ENCODE measurements around the gene SLC35B1. TPM values are rescaled to one million over a fixed set of nuclear protein-coding genes. Genes with fewer than 3 reads are reported as not detected.

The SLC35B1 gene
- total RNA-seq, 1 experiment from 2014 or later, result 55.9 TPM

DNA sequence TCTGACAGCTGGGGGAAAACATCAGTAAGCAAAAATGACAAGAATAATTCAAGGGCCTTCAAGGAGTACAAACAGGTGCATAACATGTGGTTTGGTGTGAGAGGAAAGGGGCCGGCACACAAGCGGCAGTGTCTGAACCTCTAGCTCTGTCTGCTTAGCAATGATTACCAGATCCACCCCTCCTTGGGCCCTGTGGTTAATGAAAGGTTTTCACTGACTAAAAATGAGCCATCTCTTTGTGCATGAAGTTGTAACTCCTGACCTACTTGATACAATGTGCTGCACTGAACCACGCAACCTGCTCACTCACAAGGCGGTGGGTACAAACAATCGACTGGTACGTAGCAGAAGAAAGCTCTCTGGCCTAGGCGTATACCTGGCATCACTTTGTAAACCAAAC, 41.0 kb upstream of the SLC35B1 start (continued):
- TF ChIP-seq GRHL2 (CRISPR knock-in tag; IDR thresholded peaks at IDR 0.05; ENCODE audit: insufficient replicate concordance, severe bottlenecking), result no peak
- no peak for TF ChIP-seq ZNF219 (CRISPR knock-in tag; IDR thresholded peaks at IDR 0.05; ENCODE audit: borderline replicate concordance)
- no peak for TF ChIP-seq EMX1 (CRISPR knock-in tag; IDR thresholded peaks at IDR 0.05)
- TF ChIP-seq GABPB1 (CRISPR knock-in tag; IDR thresholded peaks at IDR 0.05), result no peak
- TF ChIP-seq NFE2L1 (CRISPR knock-in tag; IDR thresholded peaks at IDR 0.05), result no peak
- TF ChIP-seq, protein P1, sequence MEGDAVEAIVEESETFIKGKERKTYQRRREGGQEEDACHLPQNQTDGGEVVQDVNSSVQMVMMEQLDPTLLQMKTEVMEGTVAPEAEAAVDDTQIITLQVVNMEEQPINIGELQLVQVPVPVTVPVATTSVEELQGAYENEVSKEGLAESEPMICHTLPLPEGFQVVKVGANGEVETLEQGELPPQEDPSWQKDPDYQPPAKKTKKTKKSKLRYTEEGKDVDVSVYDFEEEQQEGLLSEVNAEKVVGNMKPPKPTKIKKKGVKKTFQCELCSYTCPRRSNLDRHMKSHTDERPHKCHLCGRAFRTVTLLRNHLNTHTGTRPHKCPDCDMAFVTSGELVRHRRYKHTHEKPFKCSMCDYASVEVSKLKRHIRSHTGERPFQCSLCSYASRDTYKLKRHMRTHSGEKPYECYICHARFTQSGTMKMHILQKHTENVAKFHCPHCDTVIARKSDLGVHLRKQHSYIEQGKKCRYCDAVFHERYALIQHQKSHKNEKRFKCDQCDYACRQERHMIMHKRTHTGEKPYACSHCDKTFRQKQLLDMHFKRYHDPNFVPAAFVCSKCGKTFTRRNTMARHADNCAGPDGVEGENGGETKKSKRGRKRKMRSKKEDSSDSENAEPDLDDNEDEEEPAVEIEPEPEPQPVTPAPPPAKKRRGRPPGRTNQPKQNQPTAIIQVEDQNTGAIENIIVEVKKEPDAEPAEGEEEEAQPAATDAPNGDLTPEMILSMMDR (IDR thresholded peaks at IDR 0.05), result no peak

DNA sequence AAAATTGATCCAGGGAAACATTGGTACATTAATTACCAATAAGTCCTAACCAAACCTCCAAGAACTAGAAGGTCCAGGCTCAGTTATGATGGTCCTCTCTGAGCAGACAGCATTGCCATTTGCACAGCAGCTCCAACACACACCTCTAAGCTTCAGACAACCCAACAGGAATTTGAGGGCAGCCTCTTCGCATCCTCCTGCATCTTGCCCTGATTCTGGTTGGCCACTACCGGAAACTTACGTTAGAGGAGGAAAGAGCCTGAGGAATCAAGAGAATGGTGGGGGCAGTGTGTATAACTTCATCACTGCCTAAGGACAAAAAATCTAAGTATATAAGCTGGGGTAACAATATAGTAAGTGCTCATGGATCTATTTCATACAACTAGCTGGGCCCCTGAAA, 40.5 kb upstream of the SLC35B1 start:
- ChIA-PET CTCF (interaction anchor here (2.0 kb wide), 1 partner anchor 40 kb away, joined by 7 read pairs; the partner anchor contains the start of gene SLC35B1), POLR2A (no interaction called here)
- H3K36me3 Mint-ChIP-seq, result no peaks in the 10 kb centered on the region
- H3K4me3 Mint-ChIP-seq, result no peak overlapping the region
- peaks cover 21% of the 10 kb centered on the region for H3K4me1 Mint-ChIP-seq
- H3K9me3 Mint-ChIP-seq, result no peaks in the 10 kb centered on the region
- ATAC-seq (no peak), DNase-seq (ENCODE audit: low spot score) (no peak)
- no peak overlapping the region for H3K27ac Mint-ChIP-seq
- no peaks in the 10 kb centered on the region for H3K27me3 Mint-ChIP-seq (ENCODE audit: low read depth)
- TF ChIP-seq ZNF138 (CRISPR knock-in tag; conservative IDR thresholded peaks at IDR 0.05) (no peak), NFYB (CRISPR knock-in tag; conservative IDR thresholded peaks at IDR 0.05; ENCODE audit: low read depth) (no peak), SOX15 (CRISPR knock-in tag; IDR thresholded peaks at IDR 0.05) (no peak), MYBL2 (CRISPR knock-in tag; IDR thresholded peaks at IDR 0.05) (no peak), RELA (CRISPR knock-in tag; IDR thresholded peaks at IDR 0.05; ENCODE audit: borderline replicate concordance) (no peak), NR3C1 (CRISPR knock-in tag; conservative IDR thresholded peaks at IDR 0.05; ENCODE audit: low read depth) (no peak), ESRRA (CRISPR knock-in tag; IDR thresholded peaks at IDR 0.05; ENCODE audit: borderline replicate concordance) (no peak), KAT7 (CRISPR knock-in tag; IDR thresholded peaks at IDR 0.05; ENCODE audit: borderline replicate concordance) (no peak), ZBTB21 (CRISPR knock-in tag; IDR thresholded peaks at IDR 0.05; ENCODE audit: borderline replicate concordance) (no peak), TP53 (CRISPR knock-in tag; IDR thresholded peaks at IDR 0.05) (no peak), GRHL2 (CRISPR knock-in tag; IDR thresholded peaks at IDR 0.05; ENCODE audit: insufficient replicate concordance, severe bottlenecking) (no peak), RORB (CRISPR knock-in tag; IDR thresholded peaks at IDR 0.05) (no peak)
- TF ChIP-seq, protein P2, sequence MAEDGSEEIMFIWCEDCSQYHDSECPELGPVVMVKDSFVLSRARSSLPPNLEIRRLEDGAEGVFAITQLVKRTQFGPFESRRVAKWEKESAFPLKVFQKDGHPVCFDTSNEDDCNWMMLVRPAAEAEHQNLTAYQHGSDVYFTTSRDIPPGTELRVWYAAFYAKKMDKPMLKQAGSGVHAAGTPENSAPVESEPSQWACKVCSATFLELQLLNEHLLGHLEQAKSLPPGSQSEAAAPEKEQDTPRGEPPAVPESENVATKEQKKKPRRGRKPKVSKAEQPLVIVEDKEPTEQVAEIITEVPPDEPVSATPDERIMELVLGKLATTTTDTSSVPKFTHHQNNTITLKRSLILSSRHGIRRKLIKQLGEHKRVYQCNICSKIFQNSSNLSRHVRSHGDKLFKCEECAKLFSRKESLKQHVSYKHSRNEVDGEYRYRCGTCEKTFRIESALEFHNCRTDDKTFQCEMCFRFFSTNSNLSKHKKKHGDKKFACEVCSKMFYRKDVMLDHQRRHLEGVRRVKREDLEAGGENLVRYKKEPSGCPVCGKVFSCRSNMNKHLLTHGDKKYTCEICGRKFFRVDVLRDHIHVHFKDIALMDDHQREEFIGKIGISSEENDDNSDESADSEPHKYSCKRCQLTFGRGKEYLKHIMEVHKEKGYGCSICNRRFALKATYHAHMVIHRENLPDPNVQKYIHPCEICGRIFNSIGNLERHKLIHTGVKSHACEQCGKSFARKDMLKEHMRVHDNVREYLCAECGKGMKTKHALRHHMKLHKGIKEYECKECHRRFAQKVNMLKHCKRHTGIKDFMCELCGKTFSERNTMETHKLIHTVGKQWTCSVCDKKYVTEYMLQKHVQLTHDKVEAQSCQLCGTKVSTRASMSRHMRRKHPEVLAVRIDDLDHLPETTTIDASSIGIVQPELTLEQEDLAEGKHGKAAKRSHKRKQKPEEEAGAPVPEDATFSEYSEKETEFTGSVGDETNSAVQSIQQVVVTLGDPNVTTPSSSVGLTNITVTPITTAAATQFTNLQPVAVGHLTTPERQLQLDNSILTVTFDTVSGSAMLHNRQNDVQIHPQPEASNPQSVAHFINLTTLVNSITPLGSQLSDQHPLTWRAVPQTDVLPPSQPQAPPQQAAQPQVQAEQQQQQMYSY (CRISPR knock-in tag; IDR thresholded peaks at IDR 0.05), result no peak
- TF ChIP-seq, protein P3, sequence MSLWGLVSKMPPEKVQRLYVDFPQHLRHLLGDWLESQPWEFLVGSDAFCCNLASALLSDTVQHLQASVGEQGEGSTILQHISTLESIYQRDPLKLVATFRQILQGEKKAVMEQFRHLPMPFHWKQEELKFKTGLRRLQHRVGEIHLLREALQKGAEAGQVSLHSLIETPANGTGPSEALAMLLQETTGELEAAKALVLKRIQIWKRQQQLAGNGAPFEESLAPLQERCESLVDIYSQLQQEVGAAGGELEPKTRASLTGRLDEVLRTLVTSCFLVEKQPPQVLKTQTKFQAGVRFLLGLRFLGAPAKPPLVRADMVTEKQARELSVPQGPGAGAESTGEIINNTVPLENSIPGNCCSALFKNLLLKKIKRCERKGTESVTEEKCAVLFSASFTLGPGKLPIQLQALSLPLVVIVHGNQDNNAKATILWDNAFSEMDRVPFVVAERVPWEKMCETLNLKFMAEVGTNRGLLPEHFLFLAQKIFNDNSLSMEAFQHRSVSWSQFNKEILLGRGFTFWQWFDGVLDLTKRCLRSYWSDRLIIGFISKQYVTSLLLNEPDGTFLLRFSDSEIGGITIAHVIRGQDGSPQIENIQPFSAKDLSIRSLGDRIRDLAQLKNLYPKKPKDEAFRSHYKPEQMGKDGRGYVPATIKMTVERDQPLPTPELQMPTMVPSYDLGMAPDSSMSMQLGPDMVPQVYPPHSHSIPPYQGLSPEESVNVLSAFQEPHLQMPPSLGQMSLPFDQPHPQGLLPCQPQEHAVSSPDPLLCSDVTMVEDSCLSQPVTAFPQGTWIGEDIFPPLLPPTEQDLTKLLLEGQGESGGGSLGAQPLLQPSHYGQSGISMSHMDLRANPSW (CRISPR knock-in tag; conservative IDR thresholded peaks at IDR 0.05; ENCODE audit: low read depth), result no peak
- TF ChIP-seq, protein P4, sequence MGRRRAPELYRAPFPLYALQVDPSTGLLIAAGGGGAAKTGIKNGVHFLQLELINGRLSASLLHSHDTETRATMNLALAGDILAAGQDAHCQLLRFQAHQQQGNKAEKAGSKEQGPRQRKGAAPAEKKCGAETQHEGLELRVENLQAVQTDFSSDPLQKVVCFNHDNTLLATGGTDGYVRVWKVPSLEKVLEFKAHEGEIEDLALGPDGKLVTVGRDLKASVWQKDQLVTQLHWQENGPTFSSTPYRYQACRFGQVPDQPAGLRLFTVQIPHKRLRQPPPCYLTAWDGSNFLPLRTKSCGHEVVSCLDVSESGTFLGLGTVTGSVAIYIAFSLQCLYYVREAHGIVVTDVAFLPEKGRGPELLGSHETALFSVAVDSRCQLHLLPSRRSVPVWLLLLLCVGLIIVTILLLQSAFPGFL (CRISPR knock-in tag; IDR thresholded peaks at IDR 0.05; ENCODE audit: borderline replicate concordance), result no peak
- TF ChIP-seq, protein P5, sequence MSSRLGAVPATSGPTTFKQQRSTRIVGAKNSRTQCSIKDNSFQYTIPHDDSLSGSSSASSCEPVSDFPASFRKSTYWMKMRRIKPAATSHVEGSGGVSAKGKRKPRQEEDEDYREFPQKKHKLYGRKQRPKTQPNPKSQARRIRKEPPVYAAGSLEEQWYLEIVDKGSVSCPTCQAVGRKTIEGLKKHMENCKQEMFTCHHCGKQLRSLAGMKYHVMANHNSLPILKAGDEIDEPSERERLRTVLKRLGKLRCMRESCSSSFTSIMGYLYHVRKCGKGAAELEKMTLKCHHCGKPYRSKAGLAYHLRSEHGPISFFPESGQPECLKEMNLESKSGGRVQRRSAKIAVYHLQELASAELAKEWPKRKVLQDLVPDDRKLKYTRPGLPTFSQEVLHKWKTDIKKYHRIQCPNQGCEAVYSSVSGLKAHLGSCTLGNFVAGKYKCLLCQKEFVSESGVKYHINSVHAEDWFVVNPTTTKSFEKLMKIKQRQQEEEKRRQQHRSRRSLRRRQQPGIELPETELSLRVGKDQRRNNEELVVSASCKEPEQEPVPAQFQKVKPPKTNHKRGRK (CRISPR knock-in tag; IDR thresholded peaks at IDR 0.05; ENCODE audit: borderline replicate concordance), result no peak
- TF ChIP-seq, protein P6, sequence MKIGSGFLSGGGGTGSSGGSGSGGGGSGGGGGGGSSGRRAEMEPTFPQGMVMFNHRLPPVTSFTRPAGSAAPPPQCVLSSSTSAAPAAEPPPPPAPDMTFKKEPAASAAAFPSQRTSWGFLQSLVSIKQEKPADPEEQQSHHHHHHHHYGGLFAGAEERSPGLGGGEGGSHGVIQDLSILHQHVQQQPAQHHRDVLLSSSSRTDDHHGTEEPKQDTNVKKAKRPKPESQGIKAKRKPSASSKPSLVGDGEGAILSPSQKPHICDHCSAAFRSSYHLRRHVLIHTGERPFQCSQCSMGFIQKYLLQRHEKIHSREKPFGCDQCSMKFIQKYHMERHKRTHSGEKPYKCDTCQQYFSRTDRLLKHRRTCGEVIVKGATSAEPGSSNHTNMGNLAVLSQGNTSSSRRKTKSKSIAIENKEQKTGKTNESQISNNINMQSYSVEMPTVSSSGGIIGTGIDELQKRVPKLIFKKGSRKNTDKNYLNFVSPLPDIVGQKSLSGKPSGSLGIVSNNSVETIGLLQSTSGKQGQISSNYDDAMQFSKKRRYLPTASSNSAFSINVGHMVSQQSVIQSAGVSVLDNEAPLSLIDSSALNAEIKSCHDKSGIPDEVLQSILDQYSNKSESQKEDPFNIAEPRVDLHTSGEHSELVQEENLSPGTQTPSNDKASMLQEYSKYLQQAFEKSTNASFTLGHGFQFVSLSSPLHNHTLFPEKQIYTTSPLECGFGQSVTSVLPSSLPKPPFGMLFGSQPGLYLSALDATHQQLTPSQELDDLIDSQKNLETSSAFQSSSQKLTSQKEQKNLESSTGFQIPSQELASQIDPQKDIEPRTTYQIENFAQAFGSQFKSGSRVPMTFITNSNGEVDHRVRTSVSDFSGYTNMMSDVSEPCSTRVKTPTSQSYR (CRISPR knock-in tag; IDR thresholded peaks at IDR 0.05), result no peak
- TF ChIP-seq, protein P7, sequence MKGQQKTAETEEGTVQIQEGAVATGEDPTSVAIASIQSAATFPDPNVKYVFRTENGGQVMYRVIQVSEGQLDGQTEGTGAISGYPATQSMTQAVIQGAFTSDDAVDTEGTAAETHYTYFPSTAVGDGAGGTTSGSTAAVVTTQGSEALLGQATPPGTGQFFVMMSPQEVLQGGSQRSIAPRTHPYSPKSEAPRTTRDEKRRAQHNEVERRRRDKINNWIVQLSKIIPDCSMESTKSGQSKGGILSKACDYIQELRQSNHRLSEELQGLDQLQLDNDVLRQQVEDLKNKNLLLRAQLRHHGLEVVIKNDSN (CRISPR knock-in tag; IDR thresholded peaks at IDR 0.05), result no peak

Measured in WTC11 (cell line).